SW 1271 (cell line): ENCODE data around the gene TRAP1.

ENCODE experiments used
- DNase-seq, 2 experiments: peaks; one replicate each; lab custom pipeline; 2025; lab: John Stamatoyannopoulos, UW

TRAP1 gene

DNA sequence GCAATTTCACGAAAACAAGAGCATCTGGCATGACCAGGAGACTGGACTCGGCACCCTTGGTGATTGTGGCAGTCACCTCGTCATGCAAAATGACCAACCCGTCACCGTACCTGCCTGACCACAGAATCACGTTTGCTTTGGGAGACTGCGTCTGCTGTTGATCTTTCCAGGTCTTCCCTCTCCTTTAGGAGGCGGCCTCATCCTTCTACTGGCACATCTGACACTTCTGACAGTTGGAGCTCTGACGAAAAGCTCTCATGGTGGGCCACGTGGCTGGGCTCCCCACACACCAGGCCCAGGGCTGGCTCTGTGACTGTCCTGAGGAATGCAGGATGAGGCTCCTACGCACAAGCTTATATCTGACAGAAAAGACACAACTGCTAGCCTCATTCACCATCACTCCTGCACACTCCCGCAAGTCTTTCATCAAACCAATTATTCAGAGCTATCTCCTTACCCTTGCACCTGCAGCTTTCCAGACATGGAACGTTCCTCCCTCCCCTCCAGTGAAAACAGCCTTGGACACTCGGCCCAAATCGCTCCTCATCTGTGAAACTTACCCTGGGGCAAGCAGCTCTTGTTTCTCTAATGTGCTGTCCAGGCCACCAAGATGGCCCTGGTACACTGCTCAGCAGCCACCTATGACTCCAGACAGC lies 3.6 kb downstream of the TRAP1 start:
- DNase-seq, result no peak

DNA sequence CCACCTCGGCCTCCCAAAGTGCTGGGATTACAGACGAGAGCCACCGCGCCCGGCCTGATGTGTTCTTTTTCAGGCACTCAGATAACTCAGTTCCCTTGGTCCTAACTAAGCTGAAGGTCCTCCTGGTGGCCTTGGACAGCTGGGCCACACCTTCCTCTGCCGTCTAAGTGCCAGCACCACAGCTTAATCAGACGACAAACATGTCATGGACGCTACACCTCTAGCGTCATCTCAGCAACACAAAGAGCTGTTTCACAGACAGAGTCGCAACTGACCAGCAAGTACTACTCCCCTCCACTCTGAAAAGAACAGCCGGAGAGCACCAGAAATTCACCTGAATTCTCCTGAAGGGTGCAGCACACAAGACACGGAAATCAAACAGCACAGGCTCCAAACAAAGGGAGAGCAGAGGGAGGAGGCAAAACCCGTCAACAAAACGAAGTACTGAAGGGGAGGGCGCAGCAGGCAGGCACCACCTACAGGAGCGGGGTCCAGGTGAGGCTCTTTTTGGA lies 4.4 kb downstream of the TRAP1 start:
- no peak for DNase-seq

DNA sequence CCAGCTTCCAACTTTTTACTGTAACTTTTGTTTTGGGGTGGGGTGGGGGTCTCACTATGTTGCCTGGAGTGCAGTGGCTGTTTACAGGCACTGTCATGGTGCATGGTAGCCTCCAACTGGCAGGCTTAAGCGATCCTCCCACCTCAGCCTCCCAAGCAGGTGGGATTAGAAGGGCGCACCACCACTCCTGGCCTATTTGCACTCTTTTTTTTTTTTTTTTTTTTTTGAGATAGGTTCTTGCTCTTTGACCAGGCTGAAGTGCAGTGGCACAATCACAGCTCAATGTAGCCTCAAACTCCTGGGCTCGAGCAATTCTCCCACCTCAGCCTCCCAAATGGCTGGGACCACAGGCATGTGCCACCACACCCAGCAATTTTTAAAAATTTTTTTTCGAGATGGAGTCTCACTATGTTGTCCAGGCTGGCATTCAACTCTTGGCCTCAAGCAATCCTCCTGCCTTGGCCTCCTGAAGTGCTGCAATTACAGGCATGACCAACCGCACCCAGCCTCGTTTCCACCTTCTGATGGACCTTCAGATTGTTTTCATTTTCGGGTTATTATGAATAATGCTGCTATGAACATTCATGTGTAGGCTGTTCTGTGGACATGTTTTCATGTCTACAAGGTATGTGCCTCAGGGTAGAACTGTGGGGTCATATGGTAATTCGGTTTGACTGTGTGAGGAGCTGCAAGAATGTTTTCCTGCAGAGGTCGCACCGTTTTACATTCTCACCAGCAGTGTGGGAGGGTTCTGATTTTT lies 10.9 kb downstream of the TRAP1 start:
- DNase-seq, result no peak

DNA sequence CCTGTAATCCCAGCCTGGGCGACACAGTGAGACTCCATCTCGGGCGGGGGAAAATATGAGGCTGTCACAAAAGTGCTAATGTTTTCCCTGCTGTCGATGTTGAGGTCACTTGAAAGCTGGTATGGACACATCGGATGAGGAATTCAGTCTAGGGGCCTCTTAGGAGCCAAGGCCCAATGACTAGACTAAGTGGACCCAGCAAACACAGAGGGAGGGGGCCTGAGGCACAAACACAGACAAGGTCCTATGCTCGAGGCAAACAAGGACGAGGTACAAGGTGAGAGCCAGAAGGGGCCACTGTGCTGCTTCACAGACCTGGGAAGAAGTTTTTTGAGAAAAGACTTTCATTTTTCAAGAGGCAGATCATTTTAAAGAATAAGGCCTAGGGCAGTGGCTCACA lies 15.2 kb downstream of the TRAP1 start:
- DNase-seq, result no peak

DNA sequence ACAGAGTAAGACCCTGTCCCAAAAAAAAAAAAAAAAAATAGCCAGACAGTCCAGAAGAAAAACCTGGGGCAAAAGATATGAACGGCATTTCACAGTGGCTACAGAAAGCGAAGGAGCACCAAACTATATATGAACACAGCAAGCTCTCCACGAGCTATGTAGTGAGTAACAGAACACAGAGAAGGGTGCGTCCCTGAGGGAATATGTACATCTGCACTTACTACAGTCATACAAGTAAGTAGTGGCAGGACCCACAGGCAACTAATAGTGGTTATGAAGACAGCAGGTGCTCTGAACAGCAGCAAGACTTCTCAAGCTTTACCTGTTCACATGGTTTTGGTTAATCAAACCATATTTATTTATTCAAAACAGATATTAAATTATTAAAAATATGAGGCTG lies 15.8 kb downstream of the TRAP1 start:
- no peak for DNase-seq

DNA sequence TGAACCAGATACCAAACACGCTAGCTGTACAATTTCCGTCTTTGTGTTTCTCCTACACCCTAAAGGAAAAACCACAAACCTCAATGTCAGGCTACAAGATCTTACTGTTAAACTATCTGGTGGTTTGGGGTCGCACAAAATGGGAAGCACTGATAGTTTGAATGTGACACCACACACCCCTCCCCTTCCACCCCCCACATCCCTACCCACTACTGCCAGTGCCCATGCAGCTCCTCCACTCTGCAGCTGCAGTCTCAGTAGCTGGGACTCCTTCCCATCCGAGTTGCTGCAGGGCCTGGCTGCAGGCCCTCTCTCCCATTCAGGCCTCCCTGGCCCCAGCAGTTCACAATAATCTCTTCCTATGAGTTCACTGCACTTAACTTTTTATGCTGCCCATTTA lies 18.4 kb downstream of the TRAP1 start:
- DNase-seq, result no peak

DNA sequence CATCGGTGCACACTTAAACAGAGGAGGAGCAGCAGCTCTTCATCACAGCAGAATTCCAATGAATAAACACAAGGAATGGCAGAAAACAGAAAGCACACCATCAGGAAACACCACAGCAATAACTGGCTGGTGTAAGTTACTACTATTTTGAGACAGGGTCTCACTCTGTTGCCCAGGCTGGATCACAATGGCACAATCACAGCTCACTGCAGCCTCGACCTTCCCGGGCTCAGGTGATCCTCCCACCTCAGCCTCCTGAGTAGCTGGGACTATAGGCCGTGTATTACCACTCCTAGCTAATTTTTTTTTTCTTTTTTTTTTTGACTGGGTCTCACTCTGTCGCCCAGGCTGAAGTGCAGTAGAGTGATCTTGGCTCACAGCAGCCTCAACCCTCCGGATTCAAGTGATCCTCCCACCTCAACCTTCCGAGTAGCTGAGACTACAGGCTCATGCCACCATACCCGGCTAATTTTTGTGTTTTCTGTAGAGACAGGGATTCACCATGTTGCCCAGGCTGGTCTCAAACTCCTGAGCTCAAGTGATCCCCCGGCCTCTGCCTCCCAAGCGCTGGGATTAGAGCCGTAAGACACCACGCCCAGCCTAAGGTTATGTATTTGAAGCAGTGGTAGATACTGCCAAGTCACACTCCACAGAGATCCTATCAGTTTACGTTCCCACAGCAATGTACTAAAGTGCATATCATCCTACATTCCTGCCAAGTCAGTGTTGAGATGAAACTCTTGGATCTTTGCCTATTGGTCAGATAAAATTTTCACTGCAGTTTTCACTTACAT lies 20.7 kb downstream of the TRAP1 start:
- DNase-seq, result no peak

DNA sequence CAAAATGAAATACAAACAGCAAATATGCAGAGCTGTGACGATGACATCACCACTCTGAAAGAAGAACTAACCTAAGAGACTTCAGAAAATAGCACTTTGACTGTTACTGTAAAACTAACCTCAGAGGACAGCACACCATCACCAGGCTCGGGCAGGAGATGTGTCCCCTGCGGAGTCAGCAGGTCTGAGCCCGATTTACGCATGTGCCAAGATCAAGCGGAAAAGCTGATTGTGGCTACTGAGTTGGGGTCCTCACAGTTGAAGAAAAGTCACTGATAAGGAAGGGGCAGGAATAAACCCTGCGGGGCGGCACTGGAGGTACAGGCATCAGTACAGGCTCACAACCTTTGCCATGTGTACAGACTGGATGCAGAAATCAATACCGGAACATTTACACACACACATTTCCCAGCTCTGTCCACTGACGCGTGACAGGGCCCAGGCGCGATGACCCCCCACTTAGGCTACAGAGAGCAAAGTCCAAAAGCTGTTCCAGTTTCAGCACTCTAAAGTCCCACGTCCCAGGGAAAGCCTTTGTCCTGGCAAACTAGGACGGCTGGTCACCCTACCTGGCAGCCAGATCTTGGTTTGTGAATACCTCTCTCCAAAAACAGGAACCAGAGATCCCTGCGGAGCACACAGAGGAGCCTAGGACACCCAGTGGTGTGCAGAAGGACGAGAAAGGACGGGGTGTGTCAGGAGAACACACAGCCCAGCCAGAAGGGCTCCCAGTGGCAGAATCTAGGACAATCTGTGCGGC lies 21.5 kb downstream of the TRAP1 start:
- DNase-seq, result no peak

DNA sequence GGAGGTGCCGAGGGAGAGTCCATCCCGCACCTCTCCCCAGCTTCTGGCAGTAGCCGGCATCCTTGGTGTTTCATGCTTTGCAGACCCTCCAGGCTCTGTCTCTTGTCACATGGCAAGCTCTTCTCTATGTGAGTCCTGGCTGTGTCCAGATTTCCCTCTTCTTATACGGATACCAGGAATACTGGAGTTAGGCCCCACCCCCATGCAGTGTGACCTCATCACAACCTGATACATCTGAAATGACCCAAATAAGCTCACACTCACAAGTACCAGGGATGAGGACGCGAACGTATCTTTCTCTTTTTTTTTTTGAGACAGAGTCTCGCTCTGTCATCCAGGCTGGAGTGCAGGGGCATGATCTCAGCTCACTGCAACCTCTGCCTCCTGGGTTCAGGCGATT lies 23.3 kb downstream of the TRAP1 start:
- no peak for DNase-seq

DNA sequence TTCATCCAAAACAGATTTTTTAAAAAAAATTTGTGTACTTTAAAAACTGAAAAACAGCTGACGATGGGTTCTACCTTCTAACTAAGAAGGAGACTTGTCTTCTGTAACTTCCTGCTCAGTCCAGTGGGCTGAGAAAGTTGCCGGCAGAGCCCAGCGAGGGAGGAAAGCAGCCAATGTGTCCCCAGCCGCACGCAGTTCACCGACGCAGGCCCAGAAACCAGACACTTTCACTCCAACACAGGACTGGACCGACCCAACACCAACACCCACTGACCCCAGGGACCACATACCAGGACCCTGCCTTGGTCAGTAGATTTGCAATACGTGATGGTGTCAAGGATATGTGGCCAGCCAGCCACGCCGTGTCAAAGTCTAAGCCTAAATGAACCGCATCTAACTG lies 25.6 kb downstream of the TRAP1 start:
- no peak for DNase-seq

DNA sequence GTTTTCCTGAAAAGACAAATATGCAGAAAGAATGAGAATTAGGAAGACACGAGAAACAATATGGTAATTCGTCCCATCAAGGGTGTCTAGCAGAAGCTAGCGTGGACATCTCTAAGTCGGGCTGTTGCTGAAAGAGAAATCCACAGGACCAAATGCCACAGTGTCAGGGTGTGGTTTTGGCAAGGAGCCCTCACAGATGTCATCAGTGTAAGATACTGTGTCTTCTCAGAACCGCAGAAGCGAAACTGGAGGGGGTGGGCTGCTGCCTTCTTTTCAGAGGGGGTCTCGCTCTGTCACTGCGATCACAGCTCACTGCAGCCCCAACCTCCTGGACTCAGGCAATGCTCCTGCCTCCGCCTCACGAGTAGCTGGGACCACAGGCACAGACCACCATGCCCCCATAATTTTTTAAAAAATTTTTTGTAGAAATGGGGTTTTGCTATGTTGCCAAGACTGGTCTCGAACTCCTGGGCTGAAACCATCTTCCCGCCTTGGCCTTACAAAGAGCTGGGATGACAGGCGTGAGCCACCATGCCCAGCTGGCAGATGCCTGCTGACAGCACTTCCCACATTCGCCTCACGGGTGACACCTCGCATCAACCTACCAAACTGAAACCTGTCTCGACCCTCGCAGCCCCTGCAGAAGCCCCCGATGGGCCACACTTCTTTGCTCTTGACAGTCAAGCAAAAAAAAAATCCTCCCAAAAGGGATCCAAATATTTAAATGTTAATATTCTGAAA lies 26.2 kb downstream of the TRAP1 start:
- DNase-seq, result no peak

DNA sequence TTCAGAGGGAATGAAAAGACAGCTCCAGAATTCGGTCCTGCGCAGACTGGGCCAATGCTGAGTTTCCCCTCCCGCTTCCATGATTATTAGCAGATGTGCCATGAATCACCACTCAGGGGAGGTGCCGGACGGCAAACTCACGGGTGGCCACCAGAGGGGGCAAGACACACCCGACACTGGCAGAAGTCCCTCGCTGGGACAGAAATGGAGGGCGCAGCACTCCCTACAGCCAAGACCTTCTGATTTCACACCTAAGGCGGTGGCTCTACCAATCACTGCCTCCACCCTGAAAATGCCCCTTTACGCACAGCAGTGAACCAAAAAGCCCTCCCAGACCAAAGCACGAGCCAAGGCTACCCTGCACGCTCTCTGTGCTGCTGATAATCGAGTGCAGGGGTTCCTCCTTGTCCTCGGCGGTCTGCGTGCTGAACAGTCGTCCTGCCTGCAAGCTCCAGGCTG lies 26.8 kb downstream of the TRAP1 start:
- peak; percentile 32 to 70 for DNase-seq

DNA sequence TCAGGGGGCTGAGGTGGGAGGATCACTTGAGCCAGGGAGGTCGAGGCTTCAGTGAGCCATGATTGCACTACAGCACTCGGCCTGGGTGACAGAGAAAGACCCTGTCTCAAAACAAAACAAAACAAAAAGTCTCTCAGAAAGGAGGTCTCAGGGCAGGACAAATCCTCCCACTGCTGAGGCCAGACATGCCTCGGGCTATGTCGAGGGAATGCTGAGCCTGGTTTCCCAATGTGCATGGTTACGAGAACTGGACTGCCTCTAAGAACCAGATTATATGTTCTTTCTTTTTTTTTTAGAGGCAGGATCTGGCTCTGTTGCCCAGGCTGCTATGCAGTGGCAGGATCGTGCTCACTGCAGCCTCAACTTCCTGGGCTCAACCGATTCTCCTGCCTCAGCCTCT lies 27.6 kb downstream of the TRAP1 start:
- DNase-seq, result no peak

DNA sequence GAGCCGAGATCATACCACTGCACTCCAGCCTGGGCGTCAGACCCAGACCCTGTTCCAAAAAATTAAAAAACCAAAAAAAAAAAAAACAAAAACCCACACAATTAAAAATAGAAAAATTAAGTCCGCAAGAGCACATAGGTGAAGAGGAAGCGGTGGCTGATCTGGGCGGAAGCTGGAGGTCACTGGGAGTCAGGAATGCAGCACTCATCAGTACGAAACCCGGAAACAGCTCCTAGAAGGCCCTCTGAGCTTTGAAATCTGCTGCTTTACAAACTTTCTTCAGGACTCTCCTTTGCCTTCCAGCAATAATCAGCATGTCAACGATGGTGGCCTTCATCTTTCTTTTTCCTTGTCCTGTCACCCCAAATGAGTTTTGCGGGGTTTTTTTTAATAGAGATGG lies 29.5 kb downstream of the TRAP1 start:
- DNase-seq, result no peak

DNA sequence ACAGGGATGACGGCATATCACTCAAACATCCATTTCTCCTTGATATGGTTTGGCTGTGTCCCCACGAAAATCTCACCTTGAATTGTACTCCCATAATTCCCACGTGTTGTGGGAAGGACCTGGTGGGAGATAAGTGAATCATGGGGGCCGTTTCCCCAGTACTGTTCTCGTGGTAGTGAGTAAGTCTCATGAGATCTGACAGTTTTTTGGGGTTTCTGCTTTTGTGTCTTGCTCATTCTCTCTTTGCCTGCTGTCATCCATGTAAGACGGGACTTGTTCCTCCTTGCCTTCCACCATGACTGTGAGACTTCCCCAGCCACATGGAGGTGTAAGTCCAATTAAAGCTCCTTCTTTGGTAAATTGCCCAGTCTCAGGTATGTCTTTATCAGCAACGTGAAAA lies 30.3 kb downstream of the TRAP1 start:
- DNase-seq, result no peak

DNA sequence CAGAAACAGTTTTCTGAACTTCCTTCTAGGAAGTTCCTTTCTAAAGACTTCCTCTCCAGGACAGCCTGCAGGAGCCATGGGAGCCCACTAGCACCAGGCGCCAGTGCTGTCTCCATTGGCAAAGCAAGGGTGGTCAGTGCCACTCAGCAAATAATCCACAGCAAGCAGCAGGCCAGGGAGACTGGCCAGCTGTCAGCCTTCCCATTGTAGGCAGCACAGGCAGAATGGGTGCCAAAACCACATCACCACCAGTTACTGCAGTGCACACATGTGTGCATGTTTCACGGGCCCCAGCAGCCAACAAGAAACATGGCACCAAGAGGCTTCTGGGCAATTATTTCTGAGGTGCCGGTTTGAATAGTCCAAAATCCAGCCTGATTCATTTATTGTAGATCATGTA lies 36.1 kb downstream of the TRAP1 start:
- DNase-seq, result no peak

DNA sequence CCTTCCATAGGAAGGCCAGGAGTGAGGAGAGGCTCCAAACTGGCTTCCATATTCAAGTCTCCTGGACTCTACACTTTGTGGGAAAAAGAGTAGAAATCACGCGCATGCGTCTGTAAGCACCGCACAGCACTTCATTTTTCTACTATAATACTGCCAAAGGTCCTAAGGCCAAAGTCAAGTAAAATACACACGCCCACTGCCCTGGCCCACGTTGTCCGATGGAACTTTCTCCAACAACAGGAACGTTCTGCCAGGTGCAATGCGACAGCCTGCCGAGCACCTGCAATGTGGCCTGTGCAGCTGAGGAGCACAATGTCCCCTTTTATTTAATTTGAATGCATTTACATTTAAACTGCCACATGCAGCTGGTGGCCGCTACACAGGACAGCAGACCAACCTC lies 39.3 kb downstream of the TRAP1 start:
- DNase-seq, result no peak

DNA sequence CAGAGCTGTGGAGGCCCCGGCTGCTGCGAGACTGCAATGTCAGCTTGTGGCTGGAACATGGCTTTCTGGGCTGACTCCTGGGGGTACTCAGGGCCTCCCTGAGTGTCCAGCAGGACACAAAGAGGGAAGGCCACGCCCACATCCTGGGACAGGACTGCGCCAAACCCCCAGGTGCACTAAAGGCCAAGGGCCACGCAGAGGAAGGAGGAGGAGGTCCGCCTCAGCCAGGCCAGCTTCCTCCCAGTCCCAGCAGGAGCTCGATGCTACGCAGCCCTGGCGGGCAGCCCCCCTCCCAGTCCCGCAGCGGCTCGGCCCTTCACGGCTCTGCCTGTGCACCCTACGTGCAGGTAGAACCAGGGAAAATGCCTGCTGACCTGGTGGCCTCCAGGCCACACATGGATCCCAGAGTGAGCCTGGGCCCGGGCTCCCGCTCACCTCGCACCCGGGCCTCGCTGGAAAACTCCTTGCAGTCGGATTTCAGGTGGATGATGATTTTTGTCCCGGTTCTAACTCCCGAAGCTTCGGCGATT lies 41.7 kb downstream of the TRAP1 start:
- DNase-seq, result no peak

DNA sequence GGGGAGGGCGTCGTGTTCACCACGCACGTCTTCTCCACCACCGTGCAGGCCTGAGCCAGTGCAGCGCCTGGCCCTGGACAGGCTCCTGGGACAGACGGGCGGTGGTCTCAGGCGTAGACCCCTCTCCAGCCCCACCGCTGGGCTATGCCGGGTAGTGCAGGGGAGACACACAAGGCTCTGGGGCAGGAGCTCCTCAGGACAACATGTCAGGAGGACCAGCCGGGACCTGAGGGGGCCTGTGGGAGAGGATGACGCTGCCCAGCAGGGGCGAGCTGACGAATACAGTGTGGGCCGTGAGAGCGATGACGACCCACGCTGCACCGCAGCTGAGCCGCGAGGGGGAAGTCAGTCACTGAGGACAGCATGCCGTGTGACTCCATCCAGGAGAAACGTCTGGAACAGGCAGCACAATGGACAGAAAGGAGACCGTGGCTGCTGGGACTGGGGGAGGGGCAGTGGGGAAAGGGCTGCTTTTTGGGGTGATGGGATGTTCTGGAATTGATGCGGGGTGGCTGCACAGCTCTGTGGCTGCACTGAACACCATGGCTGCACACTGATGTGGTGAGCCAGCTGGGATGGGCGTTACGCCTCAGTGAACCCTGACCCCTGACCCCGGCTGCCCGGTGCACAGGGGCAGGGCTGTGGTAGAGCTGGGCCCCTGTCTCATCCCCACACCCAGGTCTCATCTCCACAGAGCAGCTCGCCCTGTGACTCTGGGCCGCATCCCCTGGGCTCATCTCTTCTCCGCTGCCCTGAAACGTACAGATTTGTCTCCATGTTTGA lies 42.6 kb downstream of the TRAP1 start:
- no peak for DNase-seq

DNA sequence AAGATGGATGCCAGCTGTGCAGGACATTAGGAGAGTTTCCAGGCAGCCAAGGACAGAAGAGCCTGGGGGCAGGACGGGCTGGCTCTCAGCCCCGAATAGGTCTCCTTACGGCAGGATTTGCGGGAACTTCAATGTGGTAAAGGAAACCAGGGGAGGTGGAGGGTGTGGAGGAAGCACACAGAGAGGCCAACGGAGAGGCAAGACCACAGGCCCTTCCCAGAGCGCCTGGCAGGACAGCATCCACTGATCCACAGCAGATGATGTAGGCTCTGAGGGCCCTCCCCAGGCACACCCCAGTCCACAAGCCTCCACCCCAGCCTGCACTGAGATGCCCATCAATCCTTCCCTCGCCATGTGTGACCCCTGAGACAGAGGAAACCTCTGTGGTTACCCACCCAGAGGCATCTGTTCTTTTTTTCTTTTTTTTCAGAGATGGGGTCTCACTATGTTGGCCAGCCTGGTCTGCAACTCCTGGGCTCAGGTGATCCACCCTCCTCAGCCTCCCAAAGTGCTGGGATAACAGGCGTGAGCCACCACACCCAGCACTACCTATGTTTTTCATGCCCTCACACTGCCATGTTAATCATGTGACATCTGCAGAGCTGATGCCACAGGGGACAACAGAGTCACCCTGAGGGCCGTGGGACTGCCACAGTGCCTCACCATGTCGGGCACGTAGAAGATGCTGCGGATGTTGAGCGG lies 43.5 kb downstream of the TRAP1 start:
- no peak for DNase-seq
